HG03354 (cell line): Measurements from ENCODE around the gene ABHD12.
"Not testable (repeated sequence)": the region's sequence is repeated elsewhere in the genome, so short reads cannot be mapped to it uniquely, and the experiment has no call there.

Experiments
- ATAC-seq: cut with Tn5 transposase; IDR thresholded peaks from one replicate; pipeline ENCODE4 v1.9.1; 2021; ENCODE audit warnings: mild to moderate bottlenecking; ENCODE audit not compliant: unreplicated experiment, poor library complexity, severe bottlenecking

The ABHD12 gene

GRCh38 chr20:25356271-25356933 lies 34.2 kb downstream of the ABHD12 start:
- ATAC-seq = no peak

GRCh38 chr20:25355866-25356265 lies 34.8 kb downstream of the ABHD12 start:
- no peak for ATAC-seq

GRCh38 chr20:25355011-25355595 lies 35.5 kb downstream of the ABHD12 start:
- ATAC-seq = no peak

GRCh38 chr20:25353747-25354705 lies 36.6 kb downstream of the ABHD12 start:
- ATAC-seq = no peak

DNA sequence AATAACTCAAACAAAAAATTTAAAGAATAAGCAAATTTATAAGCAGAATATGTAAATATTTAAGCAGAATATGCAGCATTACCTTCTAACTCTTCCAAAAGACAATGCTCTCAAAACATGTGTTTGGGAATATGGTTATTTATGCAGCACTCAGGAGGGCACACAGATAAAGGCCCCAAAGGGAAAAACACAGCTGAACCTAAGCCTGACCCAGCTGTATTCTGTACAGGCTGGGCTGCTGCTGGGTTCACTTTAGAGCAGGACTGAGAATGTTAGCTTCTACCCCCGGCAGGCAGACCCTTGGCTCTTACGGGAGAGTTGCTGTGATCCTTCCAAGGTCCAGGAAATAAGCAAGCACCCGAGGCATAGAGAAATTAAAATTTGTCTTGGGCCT lies 37.3 kb downstream of the ABHD12 start:
- no peak for ATAC-seq

DNA sequence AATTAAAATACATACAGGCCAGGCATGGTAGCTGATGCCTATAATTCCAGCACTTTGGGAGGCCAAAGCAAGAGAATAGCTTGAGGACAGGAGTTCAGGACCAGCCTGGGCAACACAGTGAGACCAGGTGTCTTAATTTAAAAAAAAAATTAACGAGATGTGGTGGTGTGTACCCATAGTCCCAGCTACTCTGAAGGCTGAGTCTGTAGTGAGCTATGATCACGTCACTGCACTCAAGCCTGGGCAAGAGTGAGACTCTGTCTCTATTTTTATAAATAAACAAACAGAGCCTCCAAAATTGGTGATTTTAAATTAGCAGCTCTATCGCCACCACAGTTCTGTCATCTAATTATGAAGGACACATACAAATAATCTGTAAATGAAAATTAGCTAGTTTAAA lies 37.9 kb downstream of the ABHD12 start:
- ATAC-seq = no peak

DNA sequence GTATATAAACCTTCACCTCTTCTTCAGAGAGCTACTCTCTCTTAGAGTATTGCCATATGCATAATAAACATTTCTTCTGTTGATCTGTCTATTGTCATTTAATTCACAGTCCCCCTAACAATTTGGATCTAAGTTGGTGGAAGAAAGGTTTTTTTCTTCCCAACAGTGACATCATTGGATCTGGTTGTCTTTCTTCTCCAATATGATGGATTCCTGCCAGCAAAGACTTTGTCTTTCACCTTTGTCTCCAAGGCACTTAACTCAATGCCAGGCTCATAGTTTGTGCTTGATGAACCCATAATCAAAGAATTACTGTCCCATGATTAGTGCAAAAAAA lies 39.6 kb downstream of the ABHD12 start:
- no peak for ATAC-seq

- ATAC-seq = no peak
These were observed 44.3 kb downstream of the ABHD12 start for GRCh38 chr20:25346349-25346748.

DNA sequence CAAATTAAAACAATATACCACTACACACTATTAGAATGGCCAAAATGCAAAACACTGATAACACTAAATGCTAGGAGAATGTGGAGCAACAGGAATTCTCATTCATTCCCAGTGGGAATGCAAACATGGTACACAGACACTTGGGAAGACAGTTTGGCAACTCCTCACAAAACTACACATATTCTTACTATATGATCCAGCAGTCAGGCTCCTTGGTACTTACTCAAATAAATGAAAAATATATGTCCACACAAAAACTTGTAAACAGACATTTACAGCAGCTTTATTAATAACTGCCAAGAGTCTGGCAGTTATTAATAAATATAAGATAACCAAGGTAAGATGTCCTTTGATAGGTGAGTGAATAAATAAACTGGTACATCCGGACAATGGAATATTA lies 44.9 kb downstream of the ABHD12 start:
- ATAC-seq = no peak

DNA sequence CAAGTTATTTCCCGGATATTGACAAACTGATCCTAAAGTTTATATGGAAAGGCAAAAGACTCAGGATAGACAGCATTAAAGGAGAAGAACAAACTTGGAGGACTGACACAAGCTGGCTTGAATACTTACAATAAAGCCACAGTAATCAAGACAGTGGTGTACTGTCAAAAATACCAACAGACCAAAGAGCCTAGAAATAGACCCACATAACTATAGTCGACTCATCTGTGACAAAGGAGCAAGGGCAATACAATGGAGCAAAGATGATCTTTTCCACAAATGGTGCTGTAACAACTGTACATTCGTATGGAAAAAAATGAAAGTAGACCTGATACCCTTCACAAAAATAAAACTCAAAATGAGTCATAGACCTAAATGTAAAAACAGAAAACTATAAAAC lies 46.0 kb downstream of the ABHD12 start:
- ATAC-seq = no peak

- no peak for ATAC-seq
These were observed 48.6 kb downstream of the ABHD12 start for GRCh38 chr20:25341716-25342680.

DNA sequence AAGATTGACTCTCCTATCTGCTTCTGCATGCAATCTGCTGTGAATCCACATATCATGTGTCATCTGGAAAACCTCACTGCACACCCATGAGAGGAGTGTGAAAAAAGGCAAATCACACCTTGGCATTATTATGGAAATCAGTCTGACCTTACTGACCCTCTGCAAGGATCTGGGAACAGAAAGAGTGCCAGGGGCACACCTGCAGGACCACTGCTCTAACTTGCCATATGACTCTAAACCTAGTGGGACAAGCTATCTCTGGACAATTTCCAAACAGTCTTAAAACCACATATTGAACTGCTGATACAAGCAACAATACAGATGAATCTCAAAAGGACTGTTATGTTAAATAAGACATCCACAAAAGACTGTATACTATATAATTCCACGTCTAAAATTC lies 50.3 kb downstream of the ABHD12 start:
- ATAC-seq = no peak

DNA sequence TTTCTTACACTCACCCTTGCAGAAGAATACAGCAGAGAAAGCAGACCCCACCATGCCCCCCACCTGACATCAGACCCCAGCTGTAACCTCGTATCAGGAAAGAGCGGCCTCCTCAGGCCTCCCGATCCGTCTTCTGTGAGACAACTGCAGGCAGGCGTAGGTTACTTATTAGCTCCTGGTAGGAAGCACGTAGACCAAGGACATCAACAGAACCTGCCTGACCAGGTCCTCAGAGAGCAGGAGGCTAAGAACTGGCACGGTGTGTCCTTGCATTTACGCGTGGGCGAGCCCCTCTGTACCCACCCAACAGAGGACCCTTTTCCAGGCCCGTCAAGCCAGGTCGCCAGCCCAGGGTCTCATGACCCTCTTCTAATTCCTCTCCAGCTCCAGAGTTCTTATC lies 51.0 kb downstream of the ABHD12 start:
- no peak for ATAC-seq

- ATAC-seq = no peak
These were observed 52.3 kb downstream of the ABHD12 start for GRCh38 chr20:25338112-25339023.

GRCh38 chr20:25336561-25337422 lies 53.8 kb downstream of the ABHD12 start:
- ATAC-seq = no peak

- not testable (repeated sequence) for ATAC-seq
These were observed 55.7 kb downstream of the ABHD12 start for GRCh38 chr20:25334972-25335371.

DNA sequence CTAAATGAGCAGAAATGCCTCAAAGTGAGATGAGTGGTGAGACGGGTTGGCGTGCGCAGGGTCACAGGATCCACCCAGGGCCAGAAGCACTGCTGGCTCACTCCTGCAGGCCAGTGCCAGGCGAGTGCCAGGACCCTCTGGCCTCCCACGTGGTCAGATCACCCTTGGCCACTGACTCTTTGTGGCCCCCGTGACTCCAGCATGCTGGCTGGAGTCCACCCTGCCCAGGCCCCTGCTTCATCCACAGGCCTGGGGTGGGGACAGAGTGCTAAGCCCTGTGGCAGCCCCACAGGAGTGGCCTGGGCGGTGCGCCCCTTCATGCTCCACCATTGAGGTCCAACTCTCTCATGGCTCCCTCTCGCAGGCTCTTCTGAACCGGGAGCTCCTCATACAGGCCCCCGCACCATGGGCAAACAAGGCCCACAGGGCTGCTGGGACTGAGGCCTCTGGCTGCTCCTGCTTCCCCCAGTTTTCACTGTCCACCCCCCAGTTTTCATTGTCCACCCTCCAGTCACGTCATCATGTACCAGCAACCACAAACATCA lies 61.6 kb downstream of the ABHD12 start:
- ATAC-seq = no peak
